Neuronal stem cell (in vitro differentiated cells): Measurements from ENCODE around the gene AKR1C3.
"Not testable (repeated sequence)": the region's sequence is repeated elsewhere in the genome, so short reads cannot be mapped to it uniquely, and the experiment has no call there.

Experiments
- DNase-seq: peaks from one replicate; pipeline ENCODE4 v3.0.0-alpha.2; 2013; ENCODE audit warnings: low spot score
- H2AFZ ChIP-seq: one replicate; pipeline ENCODE4 v1.6.1; 2013; ENCODE audit warnings: mild to moderate bottlenecking, low read length, inconsistent platforms
- H2AK5ac ChIP-seq: 2 replicates; pipeline ENCODE4 v1.6.1; 2013; ENCODE audit warnings: low read depth, mild to moderate bottlenecking, inconsistent platforms, low read length, moderate library complexity, mixed read lengths
- H2BK120ac ChIP-seq: 2 replicates; pipeline ENCODE4 v1.6.1; 2013; ENCODE audit warnings: low read depth, mild to moderate bottlenecking, inconsistent platforms, low read length, moderate library complexity, mixed read lengths
- H2BK12ac ChIP-seq: one replicate; pipeline ENCODE4 v1.6.1; 2013; ENCODE audit warnings: low read length, inconsistent platforms
- H2BK15ac ChIP-seq: 2 replicates; pipeline ENCODE4 v1.6.1; 2013; ENCODE audit warnings: mild to moderate bottlenecking, low read length, inconsistent platforms, mixed read lengths
- H2BK5ac ChIP-seq: one replicate; pipeline ENCODE4 v1.6.1; 2013; ENCODE audit warnings: inconsistent platforms, mild to moderate bottlenecking, low read length, moderate library complexity
- H3K14ac ChIP-seq: one replicate; pipeline ENCODE4 v1.6.1; 2013; ENCODE audit warnings: low read length, inconsistent platforms
- H3K18ac ChIP-seq: 2 replicates; pipeline ENCODE4 v1.6.1; 2013; ENCODE audit warnings: low read length, inconsistent platforms
- H3K23ac ChIP-seq: 2 replicates; pipeline ENCODE4 v1.6.1; 2013; ENCODE audit warnings: low read depth, mild to moderate bottlenecking, mixed read lengths, low read length, inconsistent platforms; ENCODE audit not compliant: poor library complexity
- H3K27ac ChIP-seq: replicated peaks from 3 replicates; pipeline ENCODE4 v1.5.1; 2013; ENCODE audit warnings: low read length, inconsistent platforms
- H3K27me3 ChIP-seq, 3 experiments: 2 replicates each; pipeline ENCODE4 v1.6.1; 2013; ENCODE audit warnings: low read length in 3 of 3, mild to moderate bottlenecking in 2 of 3, inconsistent platforms in 1 of 3, low read depth in 1 of 3, mixed read lengths in 1 of 3, moderate library complexity in 1 of 3; ENCODE audit not compliant: control insufficient read depth in 3 of 3, insufficient read depth in 3 of 3
- H3K36me3 ChIP-seq, 2 donors: replicated peaks in 1 of 2; 2 replicates each; pipeline ENCODE4 v1.6.1; 2013; ENCODE audit warnings: low read length in 2 of 2; ENCODE audit not compliant: control insufficient read depth in 2 of 2, insufficient read depth in 2 of 2
- H3K4ac ChIP-seq: 2 replicates; pipeline ENCODE4 v1.6.1; 2013; ENCODE audit warnings: inconsistent platforms, mild to moderate bottlenecking, low read length, moderate library complexity
- H3K4me1 ChIP-seq, 2 donors: 1 replicate in 1 of 2; 2 replicates in 1 of 2; pipeline ENCODE4 v1.6.1; 2013; ENCODE audit warnings: low read length in 2 of 2, low read depth in 1 of 2; ENCODE audit not compliant: control insufficient read depth in 2 of 2, insufficient read depth in 1 of 2
- H3K4me2 ChIP-seq: one replicate; pipeline ENCODE4 v1.6.1; 2013; ENCODE audit warnings: mild to moderate bottlenecking, low read length, inconsistent platforms; ENCODE audit not compliant: insufficient read depth, poor library complexity, severe bottlenecking
- H3K4me3 ChIP-seq, 2 donors: 2 replicates each; pipeline ENCODE4 v1.5.1; 2013; ENCODE audit warnings: low read length in 2 of 2, mild to moderate bottlenecking in 2 of 2, inconsistent platforms in 1 of 2, moderate library complexity in 1 of 2
- H3K79me1 ChIP-seq: one replicate; pipeline ENCODE4 v1.6.1; 2013; ENCODE audit warnings: low read depth, mild to moderate bottlenecking, inconsistent platforms, low read length, moderate library complexity
- H3K9ac ChIP-seq: one replicate; pipeline ENCODE4 v1.6.1; 2013; ENCODE audit warnings: mild to moderate bottlenecking, low read depth, low read length, inconsistent platforms; ENCODE audit not compliant: poor library complexity
- H3K9me3 ChIP-seq, 2 donors: replicated peaks in 1 of 2; 2 replicates each; pipeline versions ENCODE3 to v1.6.1; 2013; ENCODE audit warnings: low read length in 2 of 2, mild to moderate bottlenecking in 2 of 2, inconsistent platforms in 1 of 2, low read depth in 1 of 2, mixed read lengths in 1 of 2, moderate library complexity in 1 of 2; ENCODE audit not compliant: control insufficient read depth in 2 of 2, insufficient read depth in 1 of 2
- H4K8ac ChIP-seq: one replicate; pipeline ENCODE4 v1.6.1; 2013; ENCODE audit warnings: low read depth, mild to moderate bottlenecking, inconsistent platforms, low read length, moderate library complexity
- H4K91ac ChIP-seq: one replicate; pipeline ENCODE4 v1.6.1; 2013; ENCODE audit warnings: low read length, low read depth, mild to moderate bottlenecking, inconsistent platforms; ENCODE audit not compliant: poor library complexity
- WGBS, 2 donors: extraction: QIAGEN DNeasy Blood & Tissue Kit; methylation state at CpG; one replicate each; pipeline ENCODE4 v1.1.7; 2013; ENCODE audit warnings: missing lambda C conversion rate in 2 of 2, mixed read lengths in 1 of 2; ENCODE audit not compliant: insufficient read length in 2 of 2, insufficient replicate concordance in 1 of 2; ENCODE audit errors: extremely low coverage in 2 of 2; 5-methylcytosine and 5-hydroxymethylcytosine counted together

AKR1C3 gene

DNA sequence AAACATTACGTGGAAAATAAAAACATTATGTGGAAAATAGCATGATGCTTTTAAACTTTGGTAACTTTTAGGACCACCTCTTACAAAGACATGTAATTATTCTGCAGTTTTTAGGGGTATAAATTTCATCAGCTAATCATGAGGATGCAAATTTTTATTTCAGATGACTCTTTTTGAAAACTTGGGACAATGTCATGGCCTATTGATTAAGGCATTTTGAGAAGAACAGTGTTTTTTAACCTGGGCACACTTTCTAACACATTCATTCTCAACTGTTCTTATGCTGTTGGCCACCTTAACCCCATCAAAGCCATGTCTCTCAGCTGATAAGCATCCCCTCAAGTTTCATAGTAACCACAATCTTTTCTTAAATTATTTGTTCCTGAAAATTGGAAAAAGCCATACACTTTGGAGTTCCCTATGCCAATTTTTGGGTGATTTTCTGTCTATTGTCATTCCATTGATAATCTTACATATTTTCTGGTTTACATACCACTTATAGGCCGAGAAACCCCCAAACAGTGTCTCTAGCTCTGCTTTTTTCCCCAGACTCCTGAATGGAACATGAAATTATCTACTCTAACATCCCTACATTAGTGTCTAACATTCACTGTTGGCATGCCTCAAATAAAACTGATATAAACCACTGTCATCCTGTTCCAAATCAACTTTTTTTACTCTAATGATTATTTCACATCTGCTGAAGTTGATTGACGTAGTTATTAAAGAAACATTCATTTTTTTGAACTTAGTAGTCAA is 14.6 kb downstream of the AKR1C3 start:
- Histone ChIP-seq H3K4me3 (no peak overlapping the region), H3K4ac (no peak overlapping the region)

DNA sequence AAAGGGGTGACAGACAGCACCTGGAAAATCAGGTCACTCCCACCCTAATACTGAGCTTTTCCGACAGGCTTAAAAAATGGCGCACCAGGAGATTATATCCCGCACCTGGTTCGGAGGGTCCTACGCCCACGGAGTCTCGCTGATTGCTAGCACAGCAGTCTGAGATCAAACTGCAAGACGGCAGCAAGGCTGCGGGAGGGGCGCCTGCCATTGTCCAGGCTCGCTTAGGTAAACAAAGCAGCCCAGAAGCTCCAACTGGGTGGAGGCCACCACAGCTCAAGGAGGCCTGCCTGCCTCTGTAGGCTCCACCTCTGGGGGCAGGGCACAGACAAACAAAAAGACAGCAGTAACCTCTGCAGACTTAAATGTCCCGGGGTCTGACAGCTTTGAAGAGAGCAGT is 15.6 kb downstream of the AKR1C3 start:
- H2BK120ac ChIP-seq, H3K79me1 ChIP-seq, H2BK5ac ChIP-seq: not testable (repeated sequence)

More for the DNA sequence above, 14.6 kb downstream of the AKR1C3 start:
- H2AFZ ChIP-seq = no peak overlapping the region
- H2BK12ac ChIP-seq = no peak overlapping the region
- no peak overlapping the region for H3K4me2 ChIP-seq
- H4K91ac ChIP-seq = no peak overlapping the region
- H3K27ac ChIP-seq = no peak overlapping the region
- no peak overlapping the region for H2BK15ac ChIP-seq
- H3K18ac ChIP-seq = no peak overlapping the region
- no peak overlapping the region for H2BK120ac ChIP-seq
- WGBS, 2 donors = no CpG with 5 or more reads among the region's 3 CpGs
- no peaks in the 10 kb centered on the region for H3K27me3 ChIP-seq
- no peak overlapping the region for H2AK5ac ChIP-seq
- H2BK5ac ChIP-seq = no peak overlapping the region
- H3K14ac ChIP-seq = no peak overlapping the region
- H3K23ac ChIP-seq = no peak overlapping the region
- H3K79me1 ChIP-seq = no peaks in the 10 kb centered on the region
- H3K9ac ChIP-seq = no peak overlapping the region
- no peaks in the 10 kb centered on the region for H3K4me1 ChIP-seq
- no peaks in the 10 kb centered on the region for H3K36me3 ChIP-seq
- peaks cover 0 to 1% of the 10 kb centered on the region in 2 donors for H3K9me3 ChIP-seq
- no peak for DNase-seq
- no peak overlapping the region for H4K8ac ChIP-seq

DNA sequence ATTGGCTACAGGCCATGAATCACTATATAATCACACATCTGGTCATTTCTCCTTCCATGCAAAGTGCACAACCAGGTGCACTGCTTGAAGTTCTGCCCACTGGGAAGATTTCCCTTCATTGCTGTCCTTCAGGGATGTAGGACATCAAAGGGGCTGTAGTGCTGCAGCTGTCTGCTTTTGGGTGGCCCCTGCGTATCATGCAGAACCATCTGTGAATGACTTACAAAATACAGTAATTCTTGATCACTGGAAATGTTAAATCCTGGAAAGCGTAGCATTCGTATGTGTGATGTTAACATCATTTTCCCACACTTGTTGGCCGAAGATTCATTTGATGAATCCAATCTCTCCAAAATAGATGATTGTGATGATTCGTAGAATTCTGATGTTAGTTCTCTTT is 22.4 kb downstream of the AKR1C3 start:
- no peak overlapping the region for H4K91ac ChIP-seq
- no peak overlapping the region for H2BK5ac ChIP-seq
- peaks cover 0 to 2% of the 10 kb centered on the region in 2 donors for H3K36me3 ChIP-seq
- H3K18ac ChIP-seq = no peak overlapping the region
- H2AFZ ChIP-seq = no peak overlapping the region
- H3K14ac ChIP-seq = no peak overlapping the region
- H2BK120ac ChIP-seq = no peak overlapping the region
- H3K9ac ChIP-seq = no peak overlapping the region
- H3K9me3 ChIP-seq = peaks cover 0 to 2% of the 10 kb centered on the region in 2 donors
- no peaks in the 10 kb centered on the region for H3K27me3 ChIP-seq
- DNase-seq = no peak
- no peaks in the 10 kb centered on the region for H3K79me1 ChIP-seq
- no peaks in the 10 kb centered on the region for H3K4me1 ChIP-seq
- no peak overlapping the region for H3K23ac ChIP-seq
- no peak overlapping the region for H3K4me3 ChIP-seq
- no peak overlapping the region for H2BK12ac ChIP-seq
- no peak overlapping the region for H2BK15ac ChIP-seq
- H3K27ac ChIP-seq = no peak overlapping the region
- no CpG with 5 or more reads among the region's 5 CpGs for WGBS, 2 donors
- no peak overlapping the region for H2AK5ac ChIP-seq
- H3K4ac ChIP-seq = no peak overlapping the region
- H4K8ac ChIP-seq = no peak overlapping the region
- H3K4me2 ChIP-seq = no peak overlapping the region

More for the DNA sequence above, 15.6 kb downstream of the AKR1C3 start:
- DNase-seq, H3K27me3 ChIP-seq, H4K8ac ChIP-seq, H3K4me3 ChIP-seq, H3K9ac ChIP-seq, H3K23ac ChIP-seq, H4K91ac ChIP-seq, H2BK15ac ChIP-seq, H3K9me3 ChIP-seq, H2BK12ac ChIP-seq, H3K4me1 ChIP-seq, H3K18ac ChIP-seq, H3K4ac ChIP-seq, H3K4me2 ChIP-seq, H3K14ac ChIP-seq, H3K36me3 ChIP-seq, H3K27ac ChIP-seq, H2AK5ac ChIP-seq, H2AFZ ChIP-seq: not testable (repeated sequence)
- WGBS, 2 donors = no CpG with 5 or more reads among the region's 12 CpGs

DNA sequence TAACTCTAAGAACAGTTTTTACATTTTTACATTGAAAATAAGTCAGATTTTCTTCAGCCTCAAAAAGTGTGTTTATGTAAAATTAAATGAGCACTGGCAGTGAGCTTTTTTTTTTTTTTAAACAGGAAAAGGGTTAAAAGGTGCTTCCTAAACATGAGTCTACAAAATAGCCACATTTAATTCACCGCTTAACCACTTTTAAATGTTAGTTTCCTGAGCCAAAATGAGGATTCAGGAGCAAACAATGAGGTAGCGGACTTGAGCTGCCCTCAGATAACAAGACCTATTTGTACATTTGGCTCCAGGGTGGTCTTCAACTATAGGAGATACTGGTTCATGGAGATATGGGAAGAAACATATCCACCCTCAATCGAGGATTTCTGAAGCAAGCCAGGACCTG is 22.8 kb downstream of the AKR1C3 start:
- Histone ChIP-seq H3K27ac (no peak overlapping the region), H3K14ac (no peak overlapping the region), H2BK120ac (no peak overlapping the region), H3K27me3 (no peaks in the 10 kb centered on the region), H3K4ac (no peak overlapping the region), H3K9me3 (peaks cover 0 to 5% of the 10 kb centered on the region in 2 donors), H2AFZ (no peak overlapping the region), H3K4me3 (no peak overlapping the region), H3K23ac (no peak overlapping the region), H3K36me3 (peaks cover 0 to 2% of the 10 kb centered on the region in 2 donors), H3K18ac (no peak overlapping the region), H3K9ac (no peak overlapping the region), H2BK12ac (no peak overlapping the region), H3K4me1 (no peaks in the 10 kb centered on the region), H3K4me2 (no peak overlapping the region), H2BK15ac (no peak overlapping the region), H2BK5ac (no peak overlapping the region), H4K91ac (no peak overlapping the region), H2AK5ac (no peak overlapping the region), H4K8ac (no peak overlapping the region), H3K79me1 (no peaks in the 10 kb centered on the region)
- WGBS, 2 donors = no CpG with 5 or more reads among the region's 3 CpGs
- no peak for DNase-seq
